ENCODE data around the gene FBL.

DNA sequence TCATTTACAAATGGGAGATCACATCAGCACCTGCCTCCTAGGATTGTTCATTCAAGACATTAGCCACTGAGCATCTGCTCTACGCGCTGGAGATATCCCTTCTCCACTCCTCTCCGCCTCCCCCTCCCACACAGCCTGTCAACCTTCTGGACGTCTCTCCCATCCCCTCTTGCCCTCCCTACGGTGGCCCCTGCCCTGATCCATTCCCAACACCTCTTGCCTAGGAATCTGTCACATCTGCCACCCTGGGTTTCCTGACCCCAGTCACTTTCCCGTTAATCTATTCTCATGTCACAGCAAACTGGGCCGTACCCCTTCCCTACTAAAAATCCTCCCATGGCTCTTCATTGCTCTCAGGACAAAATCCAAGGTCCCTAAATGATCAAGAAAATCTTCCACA lies 22.5 kb downstream of the FBL start:
- TF ChIP-seq, protein P1, sequence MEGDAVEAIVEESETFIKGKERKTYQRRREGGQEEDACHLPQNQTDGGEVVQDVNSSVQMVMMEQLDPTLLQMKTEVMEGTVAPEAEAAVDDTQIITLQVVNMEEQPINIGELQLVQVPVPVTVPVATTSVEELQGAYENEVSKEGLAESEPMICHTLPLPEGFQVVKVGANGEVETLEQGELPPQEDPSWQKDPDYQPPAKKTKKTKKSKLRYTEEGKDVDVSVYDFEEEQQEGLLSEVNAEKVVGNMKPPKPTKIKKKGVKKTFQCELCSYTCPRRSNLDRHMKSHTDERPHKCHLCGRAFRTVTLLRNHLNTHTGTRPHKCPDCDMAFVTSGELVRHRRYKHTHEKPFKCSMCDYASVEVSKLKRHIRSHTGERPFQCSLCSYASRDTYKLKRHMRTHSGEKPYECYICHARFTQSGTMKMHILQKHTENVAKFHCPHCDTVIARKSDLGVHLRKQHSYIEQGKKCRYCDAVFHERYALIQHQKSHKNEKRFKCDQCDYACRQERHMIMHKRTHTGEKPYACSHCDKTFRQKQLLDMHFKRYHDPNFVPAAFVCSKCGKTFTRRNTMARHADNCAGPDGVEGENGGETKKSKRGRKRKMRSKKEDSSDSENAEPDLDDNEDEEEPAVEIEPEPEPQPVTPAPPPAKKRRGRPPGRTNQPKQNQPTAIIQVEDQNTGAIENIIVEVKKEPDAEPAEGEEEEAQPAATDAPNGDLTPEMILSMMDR (IDR thresholded peaks at IDR 0.05) = no peak
- TF ChIP-seq POLR2A (IDR thresholded peaks at IDR 0.05) = no peak

Measured in esophagus squamous epithelium (tissue), 4 donors.